GM23338 (cell line): ENCODE results near the gene RTN4RL1.

Experiments
- CREB1 ChIP-seq: fragments of 250-450 bp; sonication (Bioruptor Pico); IDR thresholded peaks from 2 replicates; pipeline ENCODE4 v1.5.0; 2020; ENCODE audit warnings: low read depth, mild to moderate bottlenecking, moderate library complexity
- CTCF ChIP-seq, 2 experiments: fragments of 200-600 bp in 1 of 2; sonication (generic) in 1 of 2; conservative IDR thresholded peaks; 2 replicates each; pipeline versions ENCODE4 v1.5.1 to v1.6.1; 2016 to 2017; ENCODE audit warnings: antibody characterized with exemption in 2 of 2, low read depth in 2 of 2, mild to moderate bottlenecking in 2 of 2, moderate library complexity in 1 of 2
- EZH2 ChIP-seq: fragments of 200-600 bp; sonication (generic); IDR thresholded peaks from one replicate; pipeline ENCODE4 v1.8.0; 2017; ENCODE audit warnings: antibody characterized with exemption, mild to moderate bottlenecking, low read depth; ENCODE audit not compliant: unreplicated experiment
- EZH2phosphoT487 ChIP-seq: fragments of 200-600 bp; sonication (generic); IDR thresholded peaks from one replicate; pipeline ENCODE4 v1.8.1; 2018; ENCODE audit warnings: antibody characterized with exemption; ENCODE audit not compliant: unreplicated experiment
- JUNB ChIP-seq: IDR thresholded peaks from one replicate; pipeline ENCODE4 v1.6.1; 2016; ENCODE audit warnings: antibody characterized with exemption; ENCODE audit not compliant: unreplicated experiment
- NANOG ChIP-seq: IDR thresholded peaks from 2 replicates; pipeline ENCODE4 v1.6.1; 2016; ENCODE audit warnings: antibody characterized with exemption, borderline replicate concordance
- POLR2AphosphoS5 ChIP-seq: IDR thresholded peaks from 2 replicates; pipeline ENCODE4 v1.6.1; 2016; ENCODE audit warnings: antibody characterized with exemption, low read depth
- REST ChIP-seq: IDR thresholded peaks from one replicate; pipeline ENCODE4 v1.6.1; 2018; ENCODE audit warnings: antibody characterized with exemption; ENCODE audit not compliant: unreplicated experiment

DNA sequence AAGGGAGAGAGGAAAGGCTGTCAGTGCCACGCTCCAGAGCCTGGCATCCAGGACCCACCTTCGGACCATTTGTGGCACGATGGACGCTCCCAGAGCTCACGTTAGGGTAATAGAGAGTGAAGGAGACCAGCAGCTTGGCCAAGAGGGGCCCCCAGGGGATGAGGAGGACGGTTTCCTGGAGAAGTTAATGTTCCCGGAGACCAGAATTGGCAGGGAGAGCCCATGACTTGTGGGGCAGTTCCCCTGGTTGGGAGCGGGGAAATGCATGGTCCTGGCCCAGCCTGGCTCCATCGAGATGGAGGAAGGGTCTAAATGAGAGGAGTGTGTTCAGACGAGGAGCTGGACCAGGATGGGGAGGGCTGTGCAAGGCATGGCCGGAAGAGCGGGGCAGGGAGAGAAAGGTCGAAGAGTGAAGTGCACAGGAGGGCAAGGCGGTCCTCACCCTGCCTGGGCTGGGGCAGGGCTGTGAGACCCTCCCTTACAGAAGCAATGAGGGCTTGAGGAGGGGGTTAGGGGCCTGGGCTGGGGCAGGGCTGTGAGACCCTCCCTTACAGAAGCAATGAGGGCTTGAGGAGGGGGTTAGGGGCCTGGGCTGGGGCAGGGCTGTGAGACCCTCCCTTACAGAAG, 26.9 kb upstream of the RTN4RL1 start:
- TF ChIP-seq CTCF (conservative IDR thresholded peaks at IDR 0.05; ENCODE audit: low read depth in 2 of 2) (no peak), POLR2AphosphoS5 (no peak), REST (no peak), EZH2phosphoT487 (no peak), EZH2 (no peak), JUNB (no peak), CREB1 (CRISPR knock-in tag) (no peak), NANOG (no peak)
